ENCODE data around the gene FOXL2. TPM values are rescaled to one million over a fixed set of nuclear protein-coding genes. Genes with fewer than 3 reads are reported as not detected.

FOXL2 gene
- total and polyA plus RNA-seq, 11 donors, result not detected

DNA sequence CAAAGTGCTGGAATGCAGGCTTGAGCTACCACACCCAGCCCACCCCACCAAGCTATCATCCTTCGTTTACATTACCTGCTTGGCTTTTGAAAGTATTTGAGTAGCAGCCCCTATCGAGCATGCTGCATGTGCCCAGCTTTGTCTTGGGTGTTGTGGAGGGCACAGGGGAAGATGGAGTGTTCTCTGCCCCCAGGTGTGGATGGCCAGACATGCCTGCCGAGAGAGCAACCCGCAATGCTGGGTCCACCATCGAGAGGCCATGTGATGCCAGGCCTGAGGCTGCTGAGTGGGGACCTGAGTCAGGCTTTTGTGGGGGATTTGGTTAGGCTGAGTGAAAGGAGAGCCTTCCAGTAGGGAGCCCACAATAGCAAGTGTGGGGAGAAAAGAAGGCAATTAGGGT, 26.0 kb upstream of the FOXL2 start:
- peaks cover 0 to 26% (median 6%) of the 10 kb centered on the region in 9 donors for H3K27me3 ChIP-seq
- no peaks in the 10 kb centered on the region for H3K4me1 ChIP-seq
- TF ChIP-seq, protein P1, sequence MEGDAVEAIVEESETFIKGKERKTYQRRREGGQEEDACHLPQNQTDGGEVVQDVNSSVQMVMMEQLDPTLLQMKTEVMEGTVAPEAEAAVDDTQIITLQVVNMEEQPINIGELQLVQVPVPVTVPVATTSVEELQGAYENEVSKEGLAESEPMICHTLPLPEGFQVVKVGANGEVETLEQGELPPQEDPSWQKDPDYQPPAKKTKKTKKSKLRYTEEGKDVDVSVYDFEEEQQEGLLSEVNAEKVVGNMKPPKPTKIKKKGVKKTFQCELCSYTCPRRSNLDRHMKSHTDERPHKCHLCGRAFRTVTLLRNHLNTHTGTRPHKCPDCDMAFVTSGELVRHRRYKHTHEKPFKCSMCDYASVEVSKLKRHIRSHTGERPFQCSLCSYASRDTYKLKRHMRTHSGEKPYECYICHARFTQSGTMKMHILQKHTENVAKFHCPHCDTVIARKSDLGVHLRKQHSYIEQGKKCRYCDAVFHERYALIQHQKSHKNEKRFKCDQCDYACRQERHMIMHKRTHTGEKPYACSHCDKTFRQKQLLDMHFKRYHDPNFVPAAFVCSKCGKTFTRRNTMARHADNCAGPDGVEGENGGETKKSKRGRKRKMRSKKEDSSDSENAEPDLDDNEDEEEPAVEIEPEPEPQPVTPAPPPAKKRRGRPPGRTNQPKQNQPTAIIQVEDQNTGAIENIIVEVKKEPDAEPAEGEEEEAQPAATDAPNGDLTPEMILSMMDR (IDR thresholded peaks at IDR 0.05), result no peak
- TF ChIP-seq POLR2A (IDR thresholded peaks at IDR 0.05), result no peak
- intact Hi-C loops (cut with DNase I), result no loop called here
- H3K36me3 ChIP-seq, result no peaks in the 10 kb centered on the region
- DNase-seq (no peak), ATAC-seq (no peak)
- WGBS, 4 donors, result 86 to 89% (median 88%) methylated on average over 5 of the region's 5 CpGs
- H3K4me3 ChIP-seq, result no peak overlapping the region
- H3K27ac ChIP-seq, result no peak overlapping the region
- no peaks in the 10 kb centered on the region for H3K9me3 ChIP-seq

GRCh38 chr3:138971766-138972320, 24.9 kb upstream of the FOXL2 start:
- no peak for ATAC-seq
- WGBS, 4 donors, result 37 to 57% (median 55%) methylated on average over 6 of the region's 6 CpGs

DNA sequence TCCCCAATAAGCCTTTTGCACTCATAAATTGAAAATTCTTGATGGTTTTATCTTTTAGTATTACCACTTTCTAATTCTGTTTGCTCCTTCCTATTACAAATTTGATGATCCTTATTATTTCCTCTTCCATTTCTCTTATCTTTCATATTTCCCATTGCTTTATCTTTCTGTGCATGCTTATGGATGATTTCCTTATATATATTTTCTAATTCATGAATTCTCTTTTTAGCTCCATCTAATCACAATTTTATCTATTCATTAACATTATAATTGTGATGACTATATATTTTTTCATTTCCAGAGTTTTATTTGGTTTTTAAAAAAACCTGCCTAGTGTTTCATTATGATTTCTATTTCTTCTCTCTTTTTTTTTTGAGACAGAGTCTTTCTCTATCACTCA, 18.0 kb upstream of the FOXL2 start:
- intact Hi-C loops (cut with DNase I), result no loop called here
- Histone ChIP-seq H3K9me3 (peaks cover 0 to 29% (median 13%) of the 10 kb centered on the region in 12 donors), H3K27ac (no peak overlapping the region), H3K4me3 (no peak overlapping the region), H3K27me3 (peaks cover 15 to 50% (median 32%) of the 10 kb centered on the region in 9 donors), H3K36me3 (no peaks in the 10 kb centered on the region), H3K4me1 (peaks cover 0 to 5% (median 0%) of the 10 kb centered on the region in 12 donors)
- DNase-seq, result no peak
- TF ChIP-seq, protein P1 (IDR thresholded peaks at IDR 0.05), result no peak
- ATAC-seq, result no peak

More at GRCh38 chr3:138971766-138972320, 24.9 kb upstream of the FOXL2 start:
- H3K36me3 ChIP-seq, result no peaks in the 10 kb centered on the region
- no peaks in the 10 kb centered on the region for H3K4me1 ChIP-seq
- H3K9me3 ChIP-seq, result no peaks in the 10 kb centered on the region
- DNase-seq, result no peak
- no peak overlapping the region for H3K27ac ChIP-seq
- TF ChIP-seq, protein P1 (IDR thresholded peaks at IDR 0.05), result no peak
- TF ChIP-seq POLR2A (IDR thresholded peaks at IDR 0.05), result no peak
- intact Hi-C loops (cut with DNase I), result no loop called here
- peaks cover 0 to 26% (median 6%) of the 10 kb centered on the region in 9 donors for H3K27me3 ChIP-seq
- H3K4me3 ChIP-seq, result no peak overlapping the region

- Histone ChIP-seq H3K4me1 (peaks cover 0 to 5% (median 0%) of the 10 kb centered on the region in 12 donors), H3K4me3 (no peak overlapping the region), H3K9me3 (peaks cover 0 to 29% (median 13%) of the 10 kb centered on the region in 12 donors), H3K36me3 (no peaks in the 10 kb centered on the region), H3K27me3 (peaks cover 15 to 54% (median 39%) of the 10 kb centered on the region in 9 donors), H3K27ac (no peak overlapping the region)
- DNase-seq (no peak), ATAC-seq (no peak)
- WGBS, 4 donors, result 91 to 95% (median 92%) methylated on average over 2 of the region's 2 CpGs
- intact Hi-C loops (cut with DNase I), result no loop called here
- TF ChIP-seq, protein P1 (IDR thresholded peaks at IDR 0.05), result no peak
- no peak for TF ChIP-seq POLR2A (IDR thresholded peaks at IDR 0.05)
Measured at GRCh38 chr3:138964264-138964663, 17.3 kb upstream of the FOXL2 start.

All from heart left ventricle (tissue), 16 donors.